Smooth muscle cell (in vitro differentiated cells): ENCODE measurements around the gene GCGR. TPM values are rescaled to one million over a fixed set of nuclear protein-coding genes. Genes with fewer than 3 reads are reported as not detected.

Source experiments
- DNase-seq: peaks from one replicate; lab custom pipeline; 2025; ENCODE audit not compliant: unreplicated experiment; lab: John Stamatoyannopoulos, UW
- H2AFZ ChIP-seq: fragments of 200-600 bp; sonication (generic); 2 replicates; pipeline ENCODE4 v1.6.0; 2016; ENCODE audit warnings: antibody characterized with exemption, low read depth, mild to moderate bottlenecking
- H3F3A ChIP-seq: fragments of 200-600 bp; sonication (generic); 2 replicates; pipeline ENCODE4 v1.6.0; 2017; ENCODE audit warnings: antibody characterized with exemption, low read depth
- H3K27ac ChIP-seq: fragments of 200-600 bp; sonication (generic); 2 replicates; pipeline ENCODE4 v1.5.1; 2016; ENCODE audit warnings: low read depth, mild to moderate bottlenecking
- H3K27me3 ChIP-seq: fragments of 200-600 bp; sonication (generic); 2 replicates; pipeline ENCODE4 v1.6.1; 2016; ENCODE audit warnings: low read depth, mild to moderate bottlenecking
- H3K36me3 ChIP-seq: fragments of 200-600 bp; sonication (generic); 2 replicates; pipeline ENCODE4 v1.5.1; 2016; ENCODE audit warnings: low read depth
- H3K4me1 ChIP-seq: fragments of 200-600 bp; sonication (generic); 2 replicates; pipeline ENCODE4 v1.5.1; 2016; ENCODE audit warnings: low read depth
- H3K4me2 ChIP-seq: fragments of 200-600 bp; sonication (generic); 2 replicates; pipeline ENCODE4 v1.6.0; 2016; ENCODE audit warnings: mild to moderate bottlenecking
- H3K4me3 ChIP-seq: fragments of 200-600 bp; sonication (generic); 2 replicates; pipeline ENCODE4 v1.5.1; 2016; ENCODE audit warnings: mild to moderate bottlenecking
- H3K79me2 ChIP-seq: fragments of 200-600 bp; sonication (generic); 2 replicates; pipeline ENCODE4 v1.6.0; 2016; ENCODE audit warnings: low read depth, mild to moderate bottlenecking
- H3K9ac ChIP-seq: fragments of 200-600 bp; sonication (generic); 2 replicates; pipeline ENCODE4 v1.6.0; 2016; ENCODE audit warnings: low read depth
- H3K9me3 ChIP-seq: fragments of 200-600 bp; sonication (generic); replicated peaks from 2 replicates; pipeline ENCODE4 v1.5.1; 2016; ENCODE audit warnings: low read depth
- H4K20me1 ChIP-seq: fragments of 200-600 bp; sonication (generic); 2 replicates; pipeline ENCODE4 v1.6.0; 2016; ENCODE audit warnings: low read depth
- WGBS: methylation state at CpG from one replicate; pipeline ENCODE4 v1.1.7; 2016; ENCODE audit warnings: low lambda C conversion rate; 5-methylcytosine and 5-hydroxymethylcytosine counted together
- polyA plus RNA-seq: library from polyadenylated mRNA; unstranded; fragments of >200 nt; fragmentation: Nextera tagmentation; extraction: Ambion mirVana; gene quantifications from 2 replicates; pipeline ENCODE4 v1.2.1, GENCODE V29; 2016
- total RNA-seq: library from RNA; depleted of rRNA; stranded (reverse); fragments of >200 nt; gene quantifications from 2 replicates; pipeline ENCODE4 v1.2.3, GENCODE V29; 2014
- TF ChIP-seq, protein P1 (sequence below): fragments of 200-600 bp; sonication (generic); IDR thresholded peaks from 2 replicates; pipeline ENCODE4 v1.5.1; 2017; ENCODE audit warnings: borderline replicate concordance, mild to moderate bottlenecking, antibody characterized with exemption; ENCODE audit not compliant: insufficient read depth, poor library complexity, severe bottlenecking

GCGR gene
- total and polyA plus RNA-seq, 2 experiments from 2014 or later, result not detected

DNA sequence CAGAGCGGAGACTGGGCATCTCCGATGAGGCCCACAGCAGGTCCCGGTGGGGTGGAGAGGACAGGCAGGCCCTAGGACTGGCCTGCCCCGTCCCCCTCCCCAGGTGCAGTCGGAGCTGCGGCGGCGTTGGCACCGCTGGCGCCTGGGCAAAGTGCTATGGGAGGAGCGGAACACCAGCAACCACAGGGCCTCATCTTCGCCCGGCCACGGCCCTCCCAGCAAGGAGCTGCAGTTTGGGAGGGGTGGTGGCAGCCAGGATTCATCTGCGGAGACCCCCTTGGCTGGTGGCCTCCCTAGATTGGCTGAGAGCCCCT lies 9.4 kb downstream of the GCGR start:
- Histone ChIP-seq H2AFZ (no peak overlapping the region), H3K4me2 (no peak overlapping the region), H4K20me1 (no peaks in the 10 kb centered on the region), H3K4me1 (no peaks in the 10 kb centered on the region), H3K4me3 (no peak overlapping the region), H3K27ac (no peak overlapping the region), H3K79me2 (no peaks in the 10 kb centered on the region), H3K36me3 (no peaks in the 10 kb centered on the region), H3F3A (no peaks in the 10 kb centered on the region), H3K9me3 (no peaks in the 10 kb centered on the region), H3K9ac (no peak overlapping the region), H3K27me3 (no peaks in the 10 kb centered on the region)
- DNase-seq, result no peak
- TF ChIP-seq, protein P1, sequence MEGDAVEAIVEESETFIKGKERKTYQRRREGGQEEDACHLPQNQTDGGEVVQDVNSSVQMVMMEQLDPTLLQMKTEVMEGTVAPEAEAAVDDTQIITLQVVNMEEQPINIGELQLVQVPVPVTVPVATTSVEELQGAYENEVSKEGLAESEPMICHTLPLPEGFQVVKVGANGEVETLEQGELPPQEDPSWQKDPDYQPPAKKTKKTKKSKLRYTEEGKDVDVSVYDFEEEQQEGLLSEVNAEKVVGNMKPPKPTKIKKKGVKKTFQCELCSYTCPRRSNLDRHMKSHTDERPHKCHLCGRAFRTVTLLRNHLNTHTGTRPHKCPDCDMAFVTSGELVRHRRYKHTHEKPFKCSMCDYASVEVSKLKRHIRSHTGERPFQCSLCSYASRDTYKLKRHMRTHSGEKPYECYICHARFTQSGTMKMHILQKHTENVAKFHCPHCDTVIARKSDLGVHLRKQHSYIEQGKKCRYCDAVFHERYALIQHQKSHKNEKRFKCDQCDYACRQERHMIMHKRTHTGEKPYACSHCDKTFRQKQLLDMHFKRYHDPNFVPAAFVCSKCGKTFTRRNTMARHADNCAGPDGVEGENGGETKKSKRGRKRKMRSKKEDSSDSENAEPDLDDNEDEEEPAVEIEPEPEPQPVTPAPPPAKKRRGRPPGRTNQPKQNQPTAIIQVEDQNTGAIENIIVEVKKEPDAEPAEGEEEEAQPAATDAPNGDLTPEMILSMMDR, result no peak
- WGBS, result 98% methylated on average over 15 of the region's 15 CpGs

DNA sequence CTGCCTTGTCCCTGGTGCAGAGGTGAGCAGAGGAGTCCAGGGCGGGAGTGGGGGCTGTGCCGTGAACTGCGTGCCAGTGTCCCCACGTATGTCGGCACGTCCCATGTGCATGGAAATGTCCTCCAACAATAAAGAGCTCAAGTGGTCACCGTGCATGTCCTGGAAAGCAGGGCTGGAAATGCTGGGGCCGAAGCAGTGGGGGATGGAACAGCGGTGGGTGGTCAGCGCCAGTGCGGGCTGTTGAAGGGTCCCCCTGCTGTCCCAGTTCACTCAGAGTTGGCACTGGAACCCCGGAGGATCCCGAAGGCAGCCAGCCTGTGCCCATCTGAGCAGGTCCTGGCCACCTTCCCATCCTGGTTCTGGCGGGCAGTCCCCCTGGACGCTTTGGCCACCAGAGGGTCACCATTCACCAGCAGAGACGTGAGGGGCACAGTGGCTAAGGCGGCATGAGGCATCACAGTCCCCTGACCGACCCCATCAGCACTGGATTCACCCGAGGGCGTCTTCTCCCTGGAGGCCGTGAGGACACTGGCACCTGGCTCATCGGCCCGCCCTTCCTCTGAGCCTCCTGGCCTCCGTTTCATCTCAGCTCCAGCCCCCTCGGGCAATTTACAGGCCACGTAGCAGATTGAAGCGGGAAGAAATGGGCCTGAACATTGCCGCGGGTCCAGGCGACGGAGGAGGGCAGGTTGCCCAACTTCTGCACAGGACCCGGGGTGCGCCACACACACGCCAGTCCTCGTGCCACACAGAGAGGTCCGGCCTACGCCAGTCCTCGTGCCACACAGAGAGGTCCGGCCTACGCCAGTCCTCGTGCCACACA lies 10.1 kb downstream of the GCGR start:
- H3K9me3 ChIP-seq, result no peaks in the 10 kb centered on the region
- no peak overlapping the region for H3K4me3 ChIP-seq
- H3K9ac ChIP-seq, result no peak overlapping the region
- H2AFZ ChIP-seq, result no peak overlapping the region
- H3K4me2 ChIP-seq, result no peak overlapping the region
- no peak overlapping the region for H3K27ac ChIP-seq
- H3F3A ChIP-seq, result no peaks in the 10 kb centered on the region
- H3K27me3 ChIP-seq, result no peaks in the 10 kb centered on the region
- no peaks in the 10 kb centered on the region for H4K20me1 ChIP-seq
- no peaks in the 10 kb centered on the region for H3K4me1 ChIP-seq
- H3K79me2 ChIP-seq, result no peaks in the 10 kb centered on the region
- TF ChIP-seq, protein P1, result no peak
- no peaks in the 10 kb centered on the region for H3K36me3 ChIP-seq
- no peak for DNase-seq
- WGBS, result 91% methylated on average over 39 of the region's 41 CpGs

DNA sequence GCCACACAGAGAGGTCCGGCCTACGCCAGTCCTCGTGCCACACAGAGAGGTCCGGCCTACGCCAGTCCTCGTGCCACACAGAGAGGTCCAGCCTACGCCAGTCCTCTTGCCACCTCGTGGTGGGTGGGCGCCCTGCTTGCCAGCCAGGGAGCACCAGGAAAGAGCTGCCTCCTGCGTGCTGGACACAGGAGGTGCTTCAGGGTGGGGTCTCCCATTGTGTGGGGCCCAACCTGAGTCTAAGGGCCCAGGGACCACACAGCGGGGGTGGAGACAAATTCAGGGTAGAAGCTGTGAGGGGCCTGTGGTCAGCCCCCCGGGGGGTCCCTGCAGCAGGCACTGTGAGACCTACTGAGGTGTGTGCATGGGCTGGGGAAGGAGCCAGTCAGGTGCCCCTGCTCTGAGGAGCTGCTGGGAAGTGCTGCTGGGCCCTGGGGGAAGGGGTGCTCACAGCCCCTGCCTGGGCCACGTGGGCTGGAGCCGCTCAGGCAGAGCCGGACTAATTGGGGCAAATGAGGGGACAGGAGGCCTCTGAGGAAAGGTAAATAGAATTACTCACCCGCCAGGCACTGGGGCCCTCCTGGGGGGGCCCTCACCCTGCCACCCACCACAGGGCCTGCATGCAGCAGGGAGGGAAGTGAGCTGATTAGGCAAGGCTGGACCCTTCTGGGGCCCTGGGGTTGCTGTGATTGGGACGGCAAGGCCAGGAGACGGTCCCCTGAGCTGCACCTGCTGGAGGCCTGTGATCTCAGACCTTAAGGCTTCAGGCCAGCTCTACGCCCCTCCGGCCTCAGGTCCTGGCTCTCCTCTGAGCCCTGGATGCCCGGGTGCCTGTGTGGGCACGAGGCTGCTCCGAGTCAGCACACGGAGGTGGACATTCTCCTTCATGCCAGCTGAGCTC lies 11.0 kb downstream of the GCGR start:
- Histone ChIP-seq H3K9ac (no peak overlapping the region), H2AFZ (no peak overlapping the region), H3K4me1 (no peaks in the 10 kb centered on the region), H3K4me2 (no peak overlapping the region), H3K79me2 (no peaks in the 10 kb centered on the region), H3K9me3 (no peaks in the 10 kb centered on the region), H4K20me1 (no peaks in the 10 kb centered on the region), H3K36me3 (no peaks in the 10 kb centered on the region), H3K27ac (no peak overlapping the region), H3K4me3 (no peak overlapping the region), H3K27me3 (no peaks in the 10 kb centered on the region), H3F3A (no peaks in the 10 kb centered on the region)
- no peak for DNase-seq
- 78% methylated on average over 22 of the region's 24 CpGs for WGBS
- TF ChIP-seq, protein P1, result no peak
